ENCODE measurements around the gene WWC1.

The WWC1 gene

GRCh38 chr5:168365581-168366081, 74.2 kb downstream of the WWC1 start:
- no peak for DNase-seq

GRCh38 chr5:168366116-168366515, 74.7 kb downstream of the WWC1 start:
- DNase-seq = no peak

- DNase-seq = no peak
These were observed 77.4 kb downstream of the WWC1 start for GRCh38 chr5:168368854-168369253.

GRCh38 chr5:168370831-168371230, 79.4 kb downstream of the WWC1 start:
- no peak for DNase-seq

GRCh38 chr5:168372356-168372946, 81.0 kb downstream of the WWC1 start:
- no peak for DNase-seq

- no peak for DNase-seq
These were observed 83.1 kb downstream of the WWC1 start for GRCh38 chr5:168374532-168374931.

- no peak for DNase-seq
These were observed 83.8 kb downstream of the WWC1 start for GRCh38 chr5:168375214-168375613.

GRCh38 chr5:168377525-168377924, 86.1 kb downstream of the WWC1 start:
- DNase-seq = no peak

- DNase-seq = no peak
These were observed 87.3 kb downstream of the WWC1 start for GRCh38 chr5:168378741-168379140.

GRCh38 chr5:168382421-168382820, 91.0 kb downstream of the WWC1 start:
- no peak for DNase-seq

- DNase-seq = no peak
These were observed 99.0 kb downstream of the WWC1 start for GRCh38 chr5:168390491-168390890.

GRCh38 chr5:168393773-168394172, 102.3 kb downstream of the WWC1 start:
- DNase-seq = no peak

GRCh38 chr5:168400429-168401220, 109.2 kb downstream of the WWC1 start:
- DNase-seq = no peak

- no peak for DNase-seq
These were observed 109.8 kb downstream of the WWC1 start for GRCh38 chr5:168401226-168401625.

- DNase-seq = no peak
These were observed 110.4 kb downstream of the WWC1 start for GRCh38 chr5:168401880-168402279.

GRCh38 chr5:168404365-168404764, 112.9 kb downstream of the WWC1 start:
- DNase-seq = no peak

- DNase-seq = no peak
These were observed 115.8 kb downstream of the WWC1 start for GRCh38 chr5:168407211-168407610.

- no peak for DNase-seq
These were observed 117.3 kb downstream of the WWC1 start for GRCh38 chr5:168408561-168409305.

GRCh38 chr5:168409591-168410458, 118.4 kb downstream of the WWC1 start:
- DNase-seq = no peak

- DNase-seq = no peak
These were observed 120.4 kb downstream of the WWC1 start for GRCh38 chr5:168411871-168412270.

- DNase-seq = no peak
These were observed 121.6 kb downstream of the WWC1 start for GRCh38 chr5:168413062-168413461.

- no peak for DNase-seq
These were observed 122.2 kb downstream of the WWC1 start for GRCh38 chr5:168413596-168413995.

GRCh38 chr5:168415401-168415800, 124.0 kb downstream of the WWC1 start:
- DNase-seq = no peak
